HEK293 (cell line): ENCODE measurements around the gene NCMAP.

Source experiments
- GFI1B ChIP-seq: fragments of 450-650 bp; formaldehyde crosslinking; IDR thresholded peaks from 2 replicates; pipeline ENCODE4 v1.5.1; 2016; ENCODE audit warnings: missing biosample characterization, missing genetic modification characterization
- INSM2 ChIP-seq: fragments of 450-650 bp; formaldehyde crosslinking; IDR thresholded peaks from 2 replicates; pipeline ENCODE4 v1.5.1; 2016; ENCODE audit warnings: missing biosample characterization, missing genetic modification characterization
- KLF8 ChIP-seq: fragments of 450-650 bp; formaldehyde crosslinking; IDR thresholded peaks from 2 replicates; pipeline ENCODE4 v1.5.1; 2016; ENCODE audit warnings: missing biosample characterization, missing genetic modification characterization
- PBX3 ChIP-seq: sonication (generic); formaldehyde crosslinking; IDR thresholded peaks from 2 replicates; pipeline ENCODE4 v1.8.1; 2022; ENCODE audit warnings: mild to moderate bottlenecking, moderate library complexity, missing genetic modification reagents
- SP2 ChIP-seq: fragments of 450-650 bp; formaldehyde crosslinking; IDR thresholded peaks from 2 replicates; pipeline ENCODE4 v1.5.1; 2016; ENCODE audit warnings: missing biosample characterization, missing genetic modification characterization
- ZBTB20 ChIP-seq: fragments of 450-650 bp; formaldehyde crosslinking; IDR thresholded peaks from 2 replicates; pipeline ENCODE4 v1.5.1; 2016; ENCODE audit warnings: missing biosample characterization, missing genetic modification characterization
- ZBTB48 ChIP-seq: fragments of 450-650 bp; formaldehyde crosslinking; IDR thresholded peaks from 2 replicates; pipeline ENCODE4 v1.5.1; 2016; ENCODE audit warnings: missing biosample characterization, missing genetic modification characterization
- ZBTB8A ChIP-seq: fragments of 450-650 bp; formaldehyde crosslinking; IDR thresholded peaks from 2 replicates; pipeline ENCODE4 v1.5.1; 2016; ENCODE audit warnings: missing biosample characterization, missing genetic modification characterization
- ZNF10 ChIP-seq: fragments of 450-650 bp; formaldehyde crosslinking; IDR thresholded peaks from 2 replicates; pipeline ENCODE4 v1.5.1; 2017; ENCODE audit warnings: missing biosample characterization, missing genetic modification characterization
- ZNF16 ChIP-seq: fragments of 450-650 bp; formaldehyde crosslinking; IDR thresholded peaks from 2 replicates; pipeline ENCODE4 v1.5.1; 2016; ENCODE audit warnings: low read depth, missing biosample characterization, missing genetic modification characterization
- ZNF184 ChIP-seq: fragments of 450-650 bp; IDR thresholded peaks from 2 replicates; pipeline ENCODE4 v1.5.1; 2018; ENCODE audit warnings: missing biosample characterization, mild to moderate bottlenecking, missing genetic modification characterization
- ZNF2 ChIP-seq: fragments of 450-650 bp; formaldehyde crosslinking; IDR thresholded peaks from 2 replicates; pipeline ENCODE4 v1.5.1; 2016; ENCODE audit warnings: missing biosample characterization, missing genetic modification characterization
- ZNF335 ChIP-seq: fragments of 450-650 bp; formaldehyde crosslinking; conservative IDR thresholded peaks from 2 replicates; pipeline ENCODE4 v1.5.1; 2016; ENCODE audit warnings: missing biosample characterization, missing genetic modification characterization
- ZNF37A ChIP-seq: fragments of 450-650 bp; IDR thresholded peaks from 2 replicates; pipeline ENCODE4 v1.5.1; 2018; ENCODE audit warnings: missing biosample characterization, missing genetic modification characterization
- ZNF391 ChIP-seq: fragments of 450-650 bp; formaldehyde crosslinking; IDR thresholded peaks from 2 replicates; pipeline ENCODE4 v1.5.1; 2016; ENCODE audit warnings: low read depth, missing biosample characterization, missing genetic modification characterization, borderline replicate concordance
- ZNF501 ChIP-seq: fragments of 450-650 bp; formaldehyde crosslinking; IDR thresholded peaks from 2 replicates; pipeline ENCODE4 v1.5.1; 2016; ENCODE audit warnings: missing biosample characterization, missing genetic modification characterization
- ZNF521 ChIP-seq: fragments of 450-650 bp; formaldehyde crosslinking; IDR thresholded peaks from 2 replicates; pipeline ENCODE4 v1.5.1; 2017; ENCODE audit warnings: missing biosample characterization, mild to moderate bottlenecking, missing genetic modification characterization
- ZNF558 ChIP-seq: fragments of 450-650 bp; formaldehyde crosslinking; IDR thresholded peaks from 2 replicates; pipeline ENCODE4 v1.5.1; 2016; ENCODE audit warnings: missing biosample characterization, missing genetic modification characterization
- ZNF639 ChIP-seq: fragments of 450-650 bp; formaldehyde crosslinking; IDR thresholded peaks from 2 replicates; pipeline ENCODE4 v1.5.1; 2016; ENCODE audit warnings: missing biosample characterization, missing genetic modification characterization
- ZNF660 ChIP-seq: fragments of 450-650 bp; IDR thresholded peaks from 2 replicates; pipeline ENCODE4 v1.5.1; 2018; ENCODE audit warnings: missing biosample characterization, mild to moderate bottlenecking, missing genetic modification characterization
- ZNF76 ChIP-seq: fragments of 450-650 bp; formaldehyde crosslinking; IDR thresholded peaks from 2 replicates; pipeline ENCODE4; 2016; ENCODE audit warnings: low read depth, missing biosample characterization, missing genetic modification characterization, borderline replicate concordance
- ZNF777 ChIP-seq: fragments of 450-650 bp; formaldehyde crosslinking; IDR thresholded peaks from 2 replicates; pipeline ENCODE4 v1.5.1; 2017; ENCODE audit warnings: missing biosample characterization, missing genetic modification characterization, borderline replicate concordance
- ZSCAN4 ChIP-seq: fragments of 450-650 bp; formaldehyde crosslinking; IDR thresholded peaks from 2 replicates; pipeline ENCODE4 v1.5.1; 2017; ENCODE audit warnings: missing biosample characterization, missing genetic modification characterization
- ZXDB ChIP-seq: fragments of 450-650 bp; formaldehyde crosslinking; IDR thresholded peaks from 2 replicates; pipeline ENCODE4 v1.5.1; 2016; ENCODE audit warnings: missing biosample characterization, missing genetic modification characterization
- TF ChIP-seq, protein P1 (sequence below): fragments of 450-650 bp; formaldehyde crosslinking; IDR thresholded peaks from 2 replicates; pipeline ENCODE4 v1.5.1; 2016; ENCODE audit warnings: missing biosample characterization, missing genetic modification characterization
- TF ChIP-seq, protein P2 (sequence below): fragments of 450-650 bp; formaldehyde crosslinking; IDR thresholded peaks from 2 replicates; pipeline ENCODE4 v1.5.1; 2017; ENCODE audit warnings: missing biosample characterization, missing genetic modification characterization
- TF ChIP-seq, protein P3 (sequence below): fragments of 450-650 bp; formaldehyde crosslinking; IDR thresholded peaks from 2 replicates; pipeline ENCODE4 v1.5.1; 2016; ENCODE audit warnings: missing biosample characterization, missing genetic modification characterization
- TF ChIP-seq, protein P4 (sequence below): fragments of 450-650 bp; formaldehyde crosslinking; optimal IDR thresholded peaks from 2 replicates; pipeline ENCODE3; 2016; ENCODE audit warnings: missing biosample characterization, mild to moderate bottlenecking, missing genetic modification characterization

Gene NCMAP

GRCh38 chr1:24642481-24643362 lies 86.8 kb downstream of the NCMAP start, which contains the start of gene SRRM1 (continued):
- TF ChIP-seq ZNF2 (tag by site-specific recombination) = peak; percentile 95
- peak; percentile 50 for TF ChIP-seq ZBTB8A (tag by site-specific recombination)
- TF ChIP-seq ZNF660 = peak; percentile 70; the same call in 1 of the 2 replicates
- TF ChIP-seq ZNF37A (tag by site-specific recombination) = no peak
- peak; percentile 74; the same call in 1 of the 2 replicates for TF ChIP-seq INSM2 (tag by site-specific recombination)
- peak; percentile 85 for TF ChIP-seq ZNF76 (tag by site-specific recombination)
- peak; percentile 92 for TF ChIP-seq SP2 (tag by site-specific recombination)
- TF ChIP-seq ZNF501 (tag by site-specific recombination) = peak; percentile 86; the same call in 1 of the 2 replicates
- TF ChIP-seq ZNF521 (tag by site-specific recombination) = no peak
- peak; percentile 81 for TF ChIP-seq ZNF335 (tag by site-specific recombination)
- no peak for TF ChIP-seq ZNF777
- TF ChIP-seq, protein P1, sequence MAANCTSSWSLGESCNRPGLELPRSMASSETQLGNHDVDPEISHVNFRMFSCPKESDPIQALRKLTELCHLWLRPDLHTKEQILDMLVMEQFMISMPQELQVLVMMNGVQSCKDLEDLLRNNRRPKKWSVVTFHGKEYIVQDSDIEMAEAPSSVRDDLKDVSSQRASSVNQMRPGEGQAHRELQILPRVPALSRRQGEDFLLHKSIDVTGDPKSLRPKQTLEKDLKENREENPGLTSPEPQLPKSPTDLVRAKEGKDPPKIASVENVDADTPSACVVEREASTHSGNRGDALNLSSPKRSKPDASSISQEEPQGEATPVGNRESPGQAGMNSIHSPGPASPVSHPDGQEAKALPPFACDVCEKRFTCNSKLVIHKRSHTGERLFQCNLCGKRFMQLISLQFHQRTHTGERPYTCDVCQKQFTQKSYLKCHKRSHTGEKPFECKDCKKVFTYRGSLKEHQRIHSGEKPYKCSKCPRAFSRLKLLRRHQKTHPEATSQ (tag by site-specific recombination) = peak; percentile 75; the same call in 1 of the 2 replicates
- TF ChIP-seq ZBTB48 (tag by site-specific recombination) = no peak
- no peak; the same call in 1 of the 2 replicates for TF ChIP-seq ZNF558 (tag by site-specific recombination)
- TF ChIP-seq GFI1B (tag by site-specific recombination) = 0 out of 2 replicates have a peak, but pooled peaks have one; percentile 41
- TF ChIP-seq, protein P2, sequence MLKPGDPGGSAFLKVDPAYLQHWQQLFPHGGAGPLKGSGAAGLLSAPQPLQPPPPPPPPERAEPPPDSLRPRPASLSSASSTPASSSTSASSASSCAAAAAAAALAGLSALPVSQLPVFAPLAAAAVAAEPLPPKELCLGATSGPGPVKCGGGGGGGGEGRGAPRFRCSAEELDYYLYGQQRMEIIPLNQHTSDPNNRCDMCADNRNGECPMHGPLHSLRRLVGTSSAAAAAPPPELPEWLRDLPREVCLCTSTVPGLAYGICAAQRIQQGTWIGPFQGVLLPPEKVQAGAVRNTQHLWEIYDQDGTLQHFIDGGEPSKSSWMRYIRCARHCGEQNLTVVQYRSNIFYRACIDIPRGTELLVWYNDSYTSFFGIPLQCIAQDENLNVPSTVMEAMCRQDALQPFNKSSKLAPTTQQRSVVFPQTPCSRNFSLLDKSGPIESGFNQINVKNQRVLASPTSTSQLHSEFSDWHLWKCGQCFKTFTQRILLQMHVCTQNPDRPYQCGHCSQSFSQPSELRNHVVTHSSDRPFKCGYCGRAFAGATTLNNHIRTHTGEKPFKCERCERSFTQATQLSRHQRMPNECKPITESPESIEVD (tag by site-specific recombination) = no peak
- TF ChIP-seq ZNF639 (tag by site-specific recombination) = peak; percentile 39; the same call in 1 of the 2 replicates
- TF ChIP-seq ZNF16 (tag by site-specific recombination) = no peak
- peak; percentile 51; the same call in 1 of the 2 replicates for TF ChIP-seq ZBTB20 (tag by site-specific recombination)
- no peak for TF ChIP-seq ZNF184 (tag by site-specific recombination)
- 0 out of 2 replicates have a peak, but pooled peaks have one; percentile 58 for TF ChIP-seq PBX3 (CRISPR knock-in tag)
- TF ChIP-seq ZXDB = peak; percentile 76
- TF ChIP-seq, protein P3, sequence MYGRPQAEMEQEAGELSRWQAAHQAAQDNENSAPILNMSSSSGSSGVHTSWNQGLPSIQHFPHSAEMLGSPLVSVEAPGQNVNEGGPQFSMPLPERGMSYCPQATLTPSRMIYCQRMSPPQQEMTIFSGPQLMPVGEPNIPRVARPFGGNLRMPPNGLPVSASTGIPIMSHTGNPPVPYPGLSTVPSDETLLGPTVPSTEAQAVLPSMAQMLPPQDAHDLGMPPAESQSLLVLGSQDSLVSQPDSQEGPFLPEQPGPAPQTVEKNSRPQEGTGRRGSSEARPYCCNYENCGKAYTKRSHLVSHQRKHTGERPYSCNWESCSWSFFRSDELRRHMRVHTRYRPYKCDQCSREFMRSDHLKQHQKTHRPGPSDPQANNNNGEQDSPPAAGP = peak; percentile 86
- no peak for TF ChIP-seq ZSCAN4 (tag by site-specific recombination)
- TF ChIP-seq ZNF10 (tag by site-specific recombination) = peak; percentile 23; the same call in 1 of the 2 replicates
- TF ChIP-seq, protein P4, sequence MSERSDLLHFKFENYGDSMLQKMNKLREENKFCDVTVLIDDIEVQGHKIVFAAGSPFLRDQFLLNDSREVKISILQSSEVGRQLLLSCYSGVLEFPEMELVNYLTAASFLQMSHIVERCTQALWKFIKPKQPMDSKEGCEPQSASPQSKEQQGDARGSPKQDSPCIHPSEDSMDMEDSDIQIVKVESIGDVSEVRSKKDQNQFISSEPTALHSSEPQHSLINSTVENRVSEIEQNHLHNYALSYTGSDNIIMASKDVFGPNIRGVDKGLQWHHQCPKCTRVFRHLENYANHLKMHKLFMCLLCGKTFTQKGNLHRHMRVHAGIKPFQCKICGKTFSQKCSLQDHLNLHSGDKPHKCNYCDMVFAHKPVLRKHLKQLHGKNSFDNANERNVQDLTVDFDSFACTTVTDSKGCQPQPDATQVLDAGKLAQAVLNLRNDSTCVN (tag by site-specific recombination) = peak; percentile 94
- TF ChIP-seq ZNF391 (tag by site-specific recombination) = peak; percentile 27; the same call in 1 of the 2 replicates
- TF ChIP-seq KLF8 (tag by site-specific recombination) = peak; percentile 50
